GM15510 (cell line): ENCODE data around the gene MED8.
A peak's percentile ranks its signal among the peaks of the same experiment; 100 is the strongest.

ENCODE experiments used
- POLR2A ChIP-seq: IDR thresholded peaks from 3 replicates; pipeline ENCODE4 v1.6.1; 2011; ENCODE audit warnings: borderline replicate concordance; ENCODE audit not compliant: insufficient read length; ENCODE audit errors: extremely low read depth

Gene MED8

DNA sequence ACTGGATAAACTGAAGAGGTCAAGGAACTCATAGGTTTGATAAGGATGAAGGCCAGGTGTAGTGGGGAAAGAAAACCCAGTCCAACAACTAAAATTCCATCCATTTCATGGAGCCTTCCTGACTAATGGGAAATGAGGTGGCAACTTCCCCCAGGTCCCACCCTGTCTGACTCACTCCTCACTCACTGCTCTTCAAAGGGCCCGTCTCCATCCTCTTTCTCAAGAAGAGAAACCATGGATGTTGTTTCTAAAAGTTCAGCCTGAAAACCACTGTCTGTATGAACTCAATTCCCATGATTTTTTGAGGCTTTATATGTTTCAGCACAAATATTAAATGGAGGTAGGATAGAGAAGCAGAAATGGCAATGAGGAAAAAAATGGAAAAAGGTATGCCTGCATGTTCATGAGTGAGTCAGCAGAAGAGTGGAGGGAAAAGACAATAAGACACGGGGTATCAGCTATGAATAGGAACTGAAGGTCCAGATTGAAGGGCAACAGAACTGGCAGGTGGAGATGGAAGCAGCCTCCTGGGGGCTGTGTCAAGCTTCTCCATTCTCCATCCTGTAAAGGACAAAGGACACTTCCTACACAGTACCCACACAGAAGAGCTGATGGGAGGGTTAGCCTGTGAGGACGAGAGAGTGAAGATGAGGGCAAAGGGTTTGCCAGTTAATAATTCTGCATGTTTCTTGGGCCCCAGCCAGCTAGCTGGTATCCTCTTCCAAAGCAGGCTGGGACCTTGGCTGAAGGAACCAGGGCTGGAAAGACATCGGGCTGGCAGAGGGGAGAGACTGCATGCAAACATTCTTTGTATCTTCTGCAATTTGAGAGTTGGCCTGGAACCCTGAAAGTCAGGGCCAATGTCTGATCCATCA, 16.3 kb downstream of the MED8 start:
- TF ChIP-seq POLR2A: no peak

DNA sequence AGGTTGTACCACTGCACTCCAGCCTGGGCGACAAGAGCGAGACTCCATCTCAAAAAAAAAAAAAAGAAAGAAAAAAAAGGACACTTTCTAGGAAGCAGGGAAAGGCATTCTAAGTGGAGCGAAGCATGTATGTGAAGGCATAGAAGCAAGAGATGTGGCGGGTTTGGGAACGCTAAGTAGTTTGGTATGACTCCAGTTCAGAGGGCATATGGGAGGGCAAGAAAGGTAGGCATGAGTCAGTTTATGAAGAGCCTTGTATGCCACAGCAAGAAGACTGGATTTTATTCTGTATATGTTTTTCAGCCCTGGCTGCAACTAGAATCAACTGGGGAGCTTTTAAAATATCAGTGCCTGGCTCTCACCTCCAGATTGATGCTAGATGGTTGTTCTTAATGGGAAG, 17.4 kb downstream of the MED8 start:
- TF ChIP-seq POLR2A: no peak

DNA sequence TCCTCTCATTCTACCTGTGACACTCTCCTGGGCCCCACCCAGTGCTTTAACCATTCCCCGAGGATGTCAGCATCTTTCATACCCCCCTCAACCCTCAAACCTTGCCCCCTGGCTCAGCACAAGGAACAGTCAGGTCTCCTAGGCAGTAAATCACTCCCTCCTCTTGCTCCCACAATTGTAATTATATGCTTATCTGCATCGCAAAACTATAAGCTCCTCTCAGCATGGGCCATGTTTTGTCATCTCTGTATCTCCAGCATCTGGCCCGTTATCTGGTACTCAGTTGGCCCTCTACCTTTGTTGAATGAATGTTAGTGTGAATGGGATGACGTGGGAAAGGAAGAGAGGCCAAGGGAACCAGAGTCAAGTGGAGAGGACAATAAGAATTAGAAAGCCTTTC, 19.0 kb downstream of the MED8 start:
- no peak for TF ChIP-seq POLR2A

DNA sequence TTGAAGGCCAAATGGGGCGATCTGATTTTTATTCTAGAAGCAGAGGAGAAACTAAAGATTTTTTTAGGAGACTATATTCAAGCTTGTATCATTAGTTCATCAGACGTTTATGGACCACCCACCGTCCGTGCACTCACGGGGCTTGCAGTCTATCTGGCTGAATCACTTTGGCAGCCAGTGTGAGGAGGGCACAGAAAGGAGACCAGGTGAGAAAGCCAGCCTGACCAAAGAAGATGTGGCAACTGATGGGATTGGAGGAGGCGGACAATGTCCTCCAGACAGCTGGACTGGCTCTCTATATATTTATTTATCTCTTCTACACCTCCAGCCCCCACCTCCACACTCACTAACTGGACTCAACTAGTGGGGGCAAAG, 21.0 kb downstream of the MED8 start:
- no peak for TF ChIP-seq POLR2A

DNA sequence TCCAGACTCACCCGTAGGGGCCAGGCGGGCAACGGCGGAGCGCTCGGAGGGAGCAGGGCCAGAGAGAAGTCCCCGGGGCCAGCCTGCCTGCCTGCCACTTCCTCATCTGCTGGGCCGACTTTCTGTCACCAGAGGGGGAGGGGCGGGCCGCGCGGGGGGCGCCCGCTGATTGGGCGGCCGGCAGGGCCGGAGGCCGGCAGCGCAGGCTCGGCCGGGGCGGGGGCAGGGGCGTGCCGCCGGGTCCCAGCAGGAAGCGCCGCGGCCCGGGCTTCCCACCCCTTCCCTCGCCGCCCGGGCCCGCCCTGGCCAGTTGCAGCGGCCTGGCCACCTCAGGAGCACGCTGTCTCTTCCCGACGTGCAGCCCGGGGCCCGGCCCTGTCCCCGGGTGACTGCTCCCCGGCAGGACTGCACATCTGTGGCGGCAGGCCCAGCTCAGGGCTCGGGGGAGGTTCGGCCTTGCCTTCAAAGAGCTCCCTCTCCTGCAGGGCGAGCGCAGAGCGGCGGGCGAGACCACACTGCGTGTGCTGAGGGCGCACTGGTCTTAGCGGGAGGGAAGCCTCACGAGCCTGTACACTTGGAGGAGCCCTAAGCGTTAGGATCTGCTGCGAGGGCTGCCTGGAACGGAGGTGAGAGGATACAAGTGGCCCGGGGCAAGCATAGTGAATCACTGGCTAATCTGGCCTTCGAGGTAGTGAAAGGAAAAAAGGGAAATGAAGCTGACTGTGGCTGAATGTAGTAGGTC, 21.5 kb downstream of the MED8 start, which contains the start of gene ELOVL1:
Gene ELOVL1 (minus strand): TSS at position 108 of the 742 bp plus-strand sequence. CDS start 2,402 bp downstream, outside the sequence.
- peak; percentile 92 for TF ChIP-seq POLR2A

DNA sequence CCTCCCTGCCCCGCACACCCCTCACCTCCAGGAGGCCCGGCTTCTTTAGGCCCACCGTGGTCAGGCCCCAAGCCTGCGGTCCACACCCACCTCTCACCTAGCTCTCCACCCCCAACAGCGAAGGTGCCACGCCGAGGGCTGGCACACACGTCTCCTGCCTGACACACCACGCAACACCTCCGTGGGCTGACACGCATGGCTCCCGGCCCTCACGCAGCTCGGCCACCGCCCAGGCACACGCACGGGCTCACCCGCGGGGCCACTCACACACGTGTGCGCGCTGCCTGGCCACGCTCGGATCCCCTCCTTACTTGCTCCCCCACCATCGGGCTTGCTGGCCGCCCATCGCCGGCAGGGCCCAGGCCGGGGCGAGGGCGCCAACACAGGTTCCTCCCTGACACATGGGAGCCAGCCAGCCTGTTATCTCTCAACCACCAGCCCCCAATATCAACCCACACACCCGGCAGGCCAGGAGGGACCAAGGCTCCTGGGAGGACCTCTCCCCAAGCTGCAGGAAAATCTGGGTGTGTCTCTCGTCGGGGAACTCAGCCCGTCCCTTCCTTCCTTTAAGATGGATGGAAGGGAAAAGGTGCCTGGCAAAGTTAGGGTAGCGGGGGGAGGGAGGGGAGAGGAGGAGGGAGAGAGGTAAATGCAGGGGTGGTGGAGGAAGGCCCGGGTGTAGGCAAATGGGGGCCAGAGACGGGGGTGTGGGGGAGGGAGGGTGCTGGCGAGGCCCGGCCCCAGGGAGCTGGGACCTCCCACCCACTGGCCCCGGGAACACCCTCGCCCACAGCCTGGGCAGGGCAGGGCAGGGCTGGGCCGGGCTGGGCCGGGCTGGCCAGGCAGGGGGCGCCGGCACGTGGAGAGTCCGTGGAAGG, 22.3 kb downstream of the MED8 start:
- TF ChIP-seq POLR2A: no peak

DNA sequence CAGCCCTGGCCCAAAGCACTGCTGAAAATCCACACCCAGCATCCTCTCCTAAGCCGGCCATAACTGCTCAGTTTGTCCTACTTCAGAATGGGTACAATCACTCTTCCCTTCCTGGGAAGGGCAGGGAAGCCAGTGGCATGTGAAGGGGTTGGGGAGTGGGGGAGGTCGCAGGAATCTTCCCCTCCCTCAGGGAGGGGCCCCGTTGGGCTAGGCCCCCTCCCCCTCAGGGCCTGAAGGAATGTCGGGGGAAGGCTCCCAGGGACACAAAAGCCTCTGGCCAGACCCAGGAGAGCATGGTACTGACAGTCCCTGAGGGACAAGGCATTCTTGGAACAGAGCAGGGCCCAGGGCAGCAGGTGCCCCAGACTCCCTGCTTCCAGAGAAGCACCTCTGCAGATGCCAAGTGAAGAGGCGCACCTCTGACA, 23.0 kb downstream of the MED8 start:
- TF ChIP-seq POLR2A: no peak

DNA sequence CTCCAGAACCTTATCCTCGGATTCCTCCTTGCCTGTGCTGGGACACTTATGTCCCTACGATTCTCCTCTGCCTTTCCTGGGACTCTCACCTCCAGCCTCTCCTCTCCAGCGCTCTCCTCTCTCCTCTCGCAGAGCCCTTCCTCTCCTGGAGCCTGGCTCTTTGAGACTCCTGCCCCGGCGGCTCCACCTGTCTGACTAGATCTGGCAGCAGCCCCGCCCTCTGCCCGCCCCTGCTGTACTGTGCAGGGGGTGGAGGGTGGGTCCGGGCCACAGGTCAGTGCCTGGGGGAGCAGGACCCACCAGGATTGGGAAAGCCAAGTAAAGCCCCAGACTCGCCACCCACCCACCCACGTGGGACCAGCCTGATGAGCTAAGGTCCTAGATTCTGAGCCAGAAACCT, 23.4 kb downstream of the MED8 start:
- no peak for TF ChIP-seq POLR2A

DNA sequence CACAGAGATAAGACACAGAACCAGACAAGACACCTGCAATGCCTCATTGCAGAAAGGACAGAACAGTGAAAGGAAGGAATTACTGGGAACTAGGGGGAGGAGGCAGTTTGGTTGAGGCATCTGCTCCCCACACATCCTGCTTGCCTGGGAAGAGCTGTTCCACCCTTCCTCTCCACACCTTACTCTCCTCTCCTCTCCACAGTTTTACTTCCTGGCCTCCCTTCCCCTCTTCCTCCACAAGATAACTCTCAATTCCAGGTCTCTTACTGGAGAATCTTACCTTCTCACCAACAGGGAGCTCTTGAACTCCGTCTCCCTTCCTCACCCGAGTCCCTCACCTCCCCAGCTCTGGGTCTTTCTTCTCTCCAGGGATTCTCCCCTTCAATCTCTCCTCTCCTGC, 23.9 kb downstream of the MED8 start:
- no peak for TF ChIP-seq POLR2A

DNA sequence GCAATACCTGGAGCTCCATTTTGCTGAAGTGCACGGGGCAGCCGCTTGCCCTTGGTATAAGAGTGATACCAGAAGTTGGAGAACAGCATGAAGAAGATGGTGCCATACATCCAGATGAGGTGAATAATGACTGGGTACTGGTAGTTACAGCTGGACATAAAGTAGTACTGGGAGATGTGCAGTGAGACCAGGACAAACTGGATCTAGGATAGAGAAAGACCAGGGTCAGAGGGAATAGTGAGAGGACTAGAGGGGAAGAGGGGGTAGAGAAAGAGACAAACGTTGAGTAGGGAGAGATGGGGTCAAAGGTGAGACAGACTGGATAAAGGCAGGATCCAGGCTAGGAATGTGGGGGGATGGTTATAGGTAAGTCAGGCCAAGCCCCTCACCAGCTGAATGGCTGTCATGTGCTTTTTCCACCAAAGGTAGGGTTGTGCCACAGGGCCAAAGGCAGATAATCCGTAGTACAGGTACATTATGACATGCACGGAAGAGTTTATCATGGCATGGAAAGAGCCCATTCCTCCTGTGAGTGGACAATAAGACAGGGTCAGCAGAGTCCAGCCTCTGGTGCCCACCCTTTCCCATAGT, 25.6 kb downstream of the MED8 start:
- TF ChIP-seq POLR2A: no peak

DNA sequence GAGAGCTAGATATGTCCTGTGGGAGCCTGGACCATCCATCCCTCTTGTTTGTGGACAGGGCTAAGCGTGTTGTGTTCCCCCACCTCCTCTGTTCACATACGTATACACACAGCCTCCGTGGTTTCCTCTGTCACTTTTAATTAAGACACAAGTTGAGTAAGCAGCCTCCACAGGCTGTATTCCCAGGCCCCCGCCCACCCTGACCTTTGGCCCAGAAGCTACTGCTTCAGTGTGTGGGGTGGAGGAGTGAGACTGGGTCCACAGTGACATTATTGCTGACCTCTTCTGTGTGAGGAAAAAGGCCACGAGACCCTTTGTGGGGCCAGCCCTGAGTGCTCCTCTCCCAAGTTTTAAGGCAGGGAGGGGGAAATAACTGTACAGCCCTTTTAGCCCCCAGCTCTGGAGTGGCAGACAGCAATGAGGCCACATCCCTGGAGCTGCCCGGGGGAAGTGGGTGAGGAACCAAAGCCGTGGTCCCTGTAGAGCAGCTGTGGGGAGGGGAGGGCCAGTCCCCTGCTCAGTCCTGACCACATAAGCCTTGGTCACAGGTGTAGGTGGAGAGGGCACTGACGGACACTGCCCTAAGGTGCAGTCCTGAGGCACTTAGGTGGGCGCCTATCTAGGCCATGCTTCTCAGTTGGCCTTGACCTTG, 26.2 kb downstream of the MED8 start:
- TF ChIP-seq POLR2A: peak; percentile 31

DNA sequence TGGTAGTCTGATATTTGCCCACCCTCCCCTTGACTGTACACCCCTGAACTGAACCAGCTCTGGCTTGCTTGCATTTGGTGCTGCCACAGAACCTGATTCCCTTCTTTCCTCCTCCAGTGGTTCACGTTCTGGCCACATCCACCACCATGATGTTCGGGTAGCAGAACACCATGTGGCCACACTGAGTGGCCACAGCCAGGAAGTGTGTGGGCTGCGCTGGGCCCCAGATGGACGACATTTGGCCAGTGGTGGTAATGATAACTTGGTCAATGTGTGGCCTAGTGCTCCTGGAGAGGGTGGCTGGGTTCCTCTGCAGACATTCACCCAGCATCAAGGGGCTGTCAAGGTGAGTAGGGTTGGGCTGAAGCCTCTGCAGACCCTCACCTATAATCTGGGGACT, 29.0 kb downstream of the MED8 start:
- TF ChIP-seq POLR2A: no peak

DNA sequence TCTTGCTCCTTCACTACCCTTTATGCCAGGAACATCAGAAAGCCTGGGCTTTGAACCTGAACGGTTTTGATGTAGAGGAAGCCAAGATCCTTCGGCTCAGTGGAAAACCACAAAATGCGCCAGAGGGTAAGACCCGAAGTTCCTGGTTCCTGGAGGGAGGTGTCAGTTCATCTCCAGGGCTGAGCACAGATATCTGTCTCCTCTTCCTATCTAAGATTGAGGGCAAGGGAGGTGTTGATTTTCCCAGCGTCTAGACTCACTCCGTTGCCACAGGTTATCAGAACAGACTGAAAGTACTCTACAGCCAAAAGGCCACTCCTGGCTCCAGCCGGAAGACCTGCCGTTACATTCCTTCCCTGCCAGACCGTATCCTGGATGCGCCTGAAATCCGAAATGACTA, 29.9 kb downstream of the MED8 start:
- no peak for TF ChIP-seq POLR2A
